ENCODE data around the gene TMEM164. TPM values are rescaled to one million over a fixed set of nuclear protein-coding genes. Genes with fewer than 3 reads are reported as not detected.
A peak's percentile ranks its signal among the peaks of the same experiment; 100 is the strongest.

TMEM164 gene
- total and polyA plus RNA-seq, 11 donors = 14.4 to 117 (median 50.3) TPM

DNA sequence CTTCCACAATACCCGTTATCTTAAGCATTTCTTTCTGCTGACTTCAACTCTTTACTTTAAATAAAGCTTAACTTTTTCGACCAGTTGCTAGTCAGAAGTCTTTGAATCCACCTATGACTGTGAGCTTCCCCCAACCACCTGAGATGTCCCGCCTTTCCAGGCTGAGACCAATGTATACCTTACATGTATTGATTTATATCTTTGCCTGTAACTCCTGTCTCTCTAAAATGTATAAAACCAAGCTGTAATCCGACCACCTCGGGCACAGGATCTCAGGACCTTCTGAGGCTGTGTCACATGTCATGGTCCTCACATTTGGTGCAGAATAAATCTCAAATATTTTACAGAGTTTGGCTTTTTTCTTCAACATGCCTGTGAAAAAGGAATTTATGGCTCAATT lies 2.9 kb upstream of the TMEM164 start:
- intact Hi-C loops (cut with DNase I) = loop anchor here in 7 of 10 donors (5.0 to 10.0 kb wide), 5 partner anchors 73 to 152 kb away; no protein-coding TSS in a partner anchor

DNA sequence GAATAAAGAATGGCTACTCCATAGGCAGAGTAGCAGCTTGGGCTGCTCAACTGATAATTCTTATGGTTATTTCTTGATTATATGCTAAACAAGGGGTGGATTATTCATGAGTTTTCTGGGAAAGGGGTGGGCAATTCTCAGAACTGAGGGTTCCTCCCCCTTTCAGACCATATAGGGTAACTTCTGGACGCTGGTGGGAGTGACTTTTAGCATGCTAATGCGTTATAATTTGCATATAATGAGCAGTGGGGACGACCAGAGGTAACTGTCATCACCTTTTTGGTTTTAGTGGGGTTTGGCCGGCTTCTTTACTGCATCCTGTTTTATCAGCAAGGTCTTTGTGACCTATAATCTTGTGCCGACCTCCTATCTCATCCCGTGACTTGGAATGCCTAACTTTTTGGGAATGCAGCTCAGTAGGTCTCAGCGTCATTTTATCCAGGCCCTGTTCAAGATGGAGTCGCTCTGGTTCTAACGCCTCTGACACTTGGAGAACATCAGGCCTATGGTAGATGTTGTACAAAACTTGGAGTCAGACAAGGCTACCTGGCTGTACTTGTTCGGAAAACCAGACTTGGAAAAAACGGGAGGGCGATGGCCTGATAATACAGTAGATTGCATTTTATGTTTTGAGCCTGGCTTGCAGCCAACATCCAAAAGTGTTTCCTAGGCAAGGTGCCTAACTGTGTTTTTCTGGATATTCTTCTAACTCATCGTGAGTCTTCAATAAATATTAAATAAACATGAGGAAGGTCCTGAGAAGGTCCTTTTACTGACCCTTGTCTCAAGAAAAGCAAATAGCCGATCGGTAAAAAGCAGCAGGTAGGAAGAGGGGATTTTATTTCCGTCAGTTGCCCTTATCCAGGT lies 1.8 kb upstream of the TMEM164 start:
- peaks cover 0 to 28% (median 4%) of the 10 kb centered on the region in 12 donors for H3K4me1 ChIP-seq
- H3K36me3 ChIP-seq = no peaks in the 10 kb centered on the region
- DNase-seq (no peak), ATAC-seq (no peak)
- no peak for TF ChIP-seq POLR2A (IDR thresholded peaks at IDR 0.05)
- TF ChIP-seq, protein P1, sequence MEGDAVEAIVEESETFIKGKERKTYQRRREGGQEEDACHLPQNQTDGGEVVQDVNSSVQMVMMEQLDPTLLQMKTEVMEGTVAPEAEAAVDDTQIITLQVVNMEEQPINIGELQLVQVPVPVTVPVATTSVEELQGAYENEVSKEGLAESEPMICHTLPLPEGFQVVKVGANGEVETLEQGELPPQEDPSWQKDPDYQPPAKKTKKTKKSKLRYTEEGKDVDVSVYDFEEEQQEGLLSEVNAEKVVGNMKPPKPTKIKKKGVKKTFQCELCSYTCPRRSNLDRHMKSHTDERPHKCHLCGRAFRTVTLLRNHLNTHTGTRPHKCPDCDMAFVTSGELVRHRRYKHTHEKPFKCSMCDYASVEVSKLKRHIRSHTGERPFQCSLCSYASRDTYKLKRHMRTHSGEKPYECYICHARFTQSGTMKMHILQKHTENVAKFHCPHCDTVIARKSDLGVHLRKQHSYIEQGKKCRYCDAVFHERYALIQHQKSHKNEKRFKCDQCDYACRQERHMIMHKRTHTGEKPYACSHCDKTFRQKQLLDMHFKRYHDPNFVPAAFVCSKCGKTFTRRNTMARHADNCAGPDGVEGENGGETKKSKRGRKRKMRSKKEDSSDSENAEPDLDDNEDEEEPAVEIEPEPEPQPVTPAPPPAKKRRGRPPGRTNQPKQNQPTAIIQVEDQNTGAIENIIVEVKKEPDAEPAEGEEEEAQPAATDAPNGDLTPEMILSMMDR (IDR thresholded peaks at IDR 0.05) = no peak
- no peak overlapping the region for H3K4me3 ChIP-seq
- no peaks in the 10 kb centered on the region for H3K9me3 ChIP-seq
- WGBS, 4 donors = 67 to 74% (median 70%) methylated on average over 16 of the region's 16 CpGs
- intact Hi-C loops (cut with DNase I) = loop anchor here in 6 of 10 donors (5.0 to 10.0 kb wide), 5 partner anchors 74 to 151 kb away; no protein-coding TSS in a partner anchor
- peaks cover 0 to 11% (median 0%) of the 10 kb centered on the region in 9 donors for H3K27me3 ChIP-seq
- peak overlapping the region in 3 of 12 donors; percentile 86 to 93 (median 88) for H3K27ac ChIP-seq

More for the DNA sequence above, 2.9 kb upstream of the TMEM164 start:
- DNase-seq (no peak), ATAC-seq (no peak)
- Histone ChIP-seq H3K27ac (no peak overlapping the region), H3K36me3 (no peaks in the 10 kb centered on the region), H3K27me3 (peaks cover 0 to 11% (median 0%) of the 10 kb centered on the region in 9 donors), H3K9me3 (no peaks in the 10 kb centered on the region), H3K4me1 (peaks cover 0 to 23% (median 2%) of the 10 kb centered on the region in 12 donors), H3K4me3 (no peak overlapping the region)
- WGBS, 4 donors = 73 to 91% (median 83%) methylated on average over 5 of the region's 5 CpGs
- no peak for TF ChIP-seq POLR2A (IDR thresholded peaks at IDR 0.05)
- TF ChIP-seq, protein P1 (IDR thresholded peaks at IDR 0.05) = no peak

- H3K27ac ChIP-seq = peak overlapping the region in 11 of 12 donors; percentile 69 to 94 (median 88)
- no peaks in the 10 kb centered on the region for H3K9me3 ChIP-seq
- peak overlapping the region in 11 of 12 donors; percentile 6 to 92 (median 66) for H3K4me3 ChIP-seq
- ATAC-seq = no peak
- H3K27me3 ChIP-seq = peaks cover 0 to 11% (median 0%) of the 10 kb centered on the region in 9 donors
- TF ChIP-seq POLR2A (IDR thresholded peaks at IDR 0.05) = no peak
- TF ChIP-seq, protein P1 (IDR thresholded peaks at IDR 0.05) = no peak
- peaks cover 0 to 34% (median 6%) of the 10 kb centered on the region in 12 donors for H3K4me1 ChIP-seq
- DNase-seq = no peak
- intact Hi-C loops (cut with DNase I) = loop anchor here in 6 of 10 donors (5.0 to 10.0 kb wide), 5 partner anchors 75 to 150 kb away; no protein-coding TSS in a partner anchor
- no peaks in the 10 kb centered on the region for H3K36me3 ChIP-seq
- 12 to 39% (median 22%) methylated on average over 13 of the region's 13 CpGs for WGBS, 4 donors
Measured at GRCh38 chrX:110001740-110002299, 1.1 kb upstream of the TMEM164 start.

Measured in heart left ventricle (tissue), 16 donors.